GM23338 (cell line): ENCODE measurements around the gene TPH2. TPM values are rescaled to one million over a fixed set of nuclear protein-coding genes. Genes with fewer than 3 reads are reported as not detected.

Experiments used
- ATAC-seq: fragments of 200-7000 bp; cut with Tn5 transposase; 3 replicates; pipeline ENCODE4 v1.9.1; 2020
- DNase-seq: peaks from one replicate; pipeline ENCODE4 v3.0.0-alpha.2; 2015; ENCODE audit warnings: low spot score
- H2AFZ ChIP-seq: fragments of 200-600 bp; sonication (generic); 2 replicates; pipeline ENCODE4 v1.8.0; 2016; ENCODE audit warnings: antibody characterized with exemption, mild to moderate bottlenecking, moderate library complexity
- H3F3A ChIP-seq: fragments of 200-600 bp; sonication (generic); replicated peaks from 2 replicates; pipeline ENCODE4 v1.8.0; 2017; ENCODE audit warnings: antibody characterized with exemption, mixed run types, low read depth
- H3K27ac ChIP-seq: fragments of 200-600 bp; sonication (generic); 2 replicates; pipeline ENCODE4 v1.6.1; 2016; ENCODE audit warnings: low read depth
- H3K27me3 ChIP-seq: fragments of 200-600 bp; sonication (generic); 2 replicates; pipeline ENCODE4 v1.8.0; 2016; ENCODE audit warnings: mild to moderate bottlenecking, mixed run types, moderate library complexity; ENCODE audit not compliant: insufficient read depth
- H3K36me3 ChIP-seq: fragments of 200-600 bp; sonication (generic); 2 replicates; pipeline ENCODE4 v1.8.0; 2016; ENCODE audit warnings: mild to moderate bottlenecking; ENCODE audit not compliant: insufficient read depth
- H3K4me1 ChIP-seq: fragments of 200-600 bp; sonication (generic); 2 replicates; pipeline ENCODE4 v1.8.0; 2016; ENCODE audit warnings: mild to moderate bottlenecking, moderate library complexity; ENCODE audit not compliant: insufficient read depth
- H3K4me2 ChIP-seq: fragments of 200-600 bp; sonication (generic); 2 replicates; pipeline ENCODE4 v1.7.1; 2017; ENCODE audit warnings: mixed run types
- H3K4me3 ChIP-seq: fragments of 200-600 bp; sonication (generic); 2 replicates; pipeline ENCODE4 v1.6.1; 2016; ENCODE audit warnings: mixed run types
- H3K79me2 ChIP-seq: fragments of 200-600 bp; sonication (generic); replicated peaks from 2 replicates; pipeline ENCODE4 v1.8.0; 2017; ENCODE audit warnings: mild to moderate bottlenecking; ENCODE audit not compliant: insufficient read depth
- H3K9me2 ChIP-seq: fragments of 200-600 bp; sonication (generic); 2 replicates; pipeline ENCODE4 v1.8.0; 2017; ENCODE audit not compliant: insufficient read depth
- H4K20me1 ChIP-seq: fragments of 200-600 bp; sonication (generic); replicated peaks from 2 replicates; pipeline ENCODE4 v1.8.0; 2017; ENCODE audit warnings: mild to moderate bottlenecking; ENCODE audit not compliant: insufficient read depth
- H3K27ac Mint-ChIP-seq: 2 replicates; pipeline ENCODE4 v1.8.0; 2020; ENCODE audit warnings: inconsistent platforms, mild to moderate bottlenecking, moderate library complexity, mixed read lengths
- H3K27me3 Mint-ChIP-seq: 3 replicates; pipeline ENCODE4 v1.8.0; 2022; ENCODE audit warnings: low read depth, mild to moderate bottlenecking, moderate library complexity, mixed read lengths, inconsistent platforms; ENCODE audit not compliant: insufficient read depth, poor library complexity
- H3K36me3 Mint-ChIP-seq: 3 replicates; pipeline ENCODE4 v1.8.0; 2021; ENCODE audit warnings: low read depth, mild to moderate bottlenecking, inconsistent platforms, moderate library complexity, mixed read lengths
- H3K4me1 Mint-ChIP-seq: 3 replicates; pipeline ENCODE4 v1.8.0; 2020; ENCODE audit warnings: mild to moderate bottlenecking, inconsistent platforms, mixed read lengths
- H3K4me3 Mint-ChIP-seq: 3 replicates; pipeline ENCODE4 v1.8.0; 2021; ENCODE audit warnings: moderate library complexity, mild to moderate bottlenecking, inconsistent platforms, mixed read lengths
- H3K9me3 Mint-ChIP-seq: 3 replicates; pipeline ENCODE4 v1.8.0; 2020; ENCODE audit warnings: moderate library complexity, mild to moderate bottlenecking, inconsistent platforms, mixed read lengths
- CREB1 ChIP-seq: fragments of 250-450 bp; sonication (Bioruptor Pico); IDR thresholded peaks from 2 replicates; pipeline ENCODE4 v1.5.0; 2020; ENCODE audit warnings: low read depth, mild to moderate bottlenecking, moderate library complexity
- EZH2 ChIP-seq: fragments of 200-600 bp; sonication (generic); IDR thresholded peaks from one replicate; pipeline ENCODE4 v1.8.0; 2017; ENCODE audit warnings: antibody characterized with exemption, mild to moderate bottlenecking, low read depth; ENCODE audit not compliant: unreplicated experiment
- EZH2phosphoT487 ChIP-seq: fragments of 200-600 bp; sonication (generic); IDR thresholded peaks from one replicate; pipeline ENCODE4 v1.8.1; 2018; ENCODE audit warnings: antibody characterized with exemption; ENCODE audit not compliant: unreplicated experiment
- NANOG ChIP-seq: IDR thresholded peaks from 2 replicates; pipeline ENCODE4 v1.6.1; 2016; ENCODE audit warnings: antibody characterized with exemption, borderline replicate concordance
- POLR2AphosphoS5 ChIP-seq: IDR thresholded peaks from 2 replicates; pipeline ENCODE4 v1.6.1; 2016; ENCODE audit warnings: antibody characterized with exemption, low read depth
- STAT1 ChIP-seq: IDR thresholded peaks from one replicate; pipeline ENCODE4 v1.6.1; 2016; ENCODE audit warnings: antibody characterized with exemption; ENCODE audit not compliant: unreplicated experiment
- ZNF114 ChIP-seq: fragments of 250-450 bp; sonication (Bioruptor Pico); IDR thresholded peaks from 2 replicates; pipeline ENCODE4 v1.5.0; 2020; ENCODE audit warnings: mild to moderate bottlenecking, moderate library complexity
- ZNF331 ChIP-seq: fragments of 250-450 bp; sonication (Bioruptor Pico); IDR thresholded peaks from 2 replicates; pipeline ENCODE4 v1.5.0; 2020; ENCODE audit warnings: low read depth, mild to moderate bottlenecking, moderate library complexity
- polyA plus RNA-seq: library from polyadenylated mRNA; unstranded; fragments of >200 nt; fragmentation: Nextera tagmentation; extraction: Ambion mirVana; gene quantifications from 2 replicates; pipeline ENCODE4 v1.2.1, GENCODE V29; 2016
- total RNA-seq: library from RNA; depleted of rRNA; stranded (reverse); fragments of >200 nt; shearing (Covaris generic); gene quantifications from 2 replicates; pipeline ENCODE4 v1.2.3, GENCODE V29; 2014
- TF ChIP-seq, protein P1 (sequence below): IDR thresholded peaks from one replicate; pipeline ENCODE4 v1.6.1; 2018; ENCODE audit warnings: antibody characterized with exemption; ENCODE audit not compliant: unreplicated experiment
- TF ChIP-seq, protein P2 (sequence below), 2 experiments: fragments of 200-600 bp in 1 of 2; sonication (generic) in 1 of 2; conservative IDR thresholded peaks; 2 replicates each; pipeline versions ENCODE4 v1.5.1 to v1.6.1; 2016 to 2017; ENCODE audit warnings: antibody characterized with exemption in 2 of 2, low read depth in 2 of 2, mild to moderate bottlenecking in 2 of 2, moderate library complexity in 1 of 2
- TF ChIP-seq, protein P3 (sequence below): IDR thresholded peaks from 2 replicates; pipeline ENCODE4 v1.6.1; 2016; ENCODE audit warnings: antibody characterized with exemption
- TF ChIP-seq, protein P4 (sequence below): fragments of 250-450 bp; sonication (Bioruptor Pico); IDR thresholded peaks from 2 replicates; pipeline ENCODE4 v1.5.0; 2020; ENCODE audit warnings: mild to moderate bottlenecking, moderate library complexity

Gene TPH2
- total and polyA plus RNA-seq, 2 experiments from 2014 or later = 0.94 to 1.4 TPM

DNA sequence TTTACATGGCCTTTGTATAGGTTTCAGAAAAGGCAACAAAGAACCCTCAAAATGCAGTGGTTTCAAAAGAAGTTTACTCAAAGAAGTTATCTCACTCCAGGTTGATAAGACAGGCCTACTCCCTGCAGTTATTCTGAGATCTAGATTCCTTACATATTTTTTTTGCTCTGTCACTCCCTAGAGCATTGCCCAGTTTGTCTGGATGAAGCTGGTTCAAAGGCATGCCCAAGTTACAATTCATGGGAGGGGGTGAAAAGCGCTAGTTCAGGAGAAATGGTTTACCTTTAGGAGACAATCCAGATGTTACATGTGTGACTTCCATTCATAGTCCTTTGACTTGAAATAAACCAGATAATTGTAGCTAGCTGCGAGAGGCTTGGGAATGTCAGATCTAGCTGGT lies 115.0 kb downstream of the TPH2 start:
- Histone ChIP-seq H3K27me3 (no peaks in the 10 kb centered on the region), H2AFZ (no peak overlapping the region), H3K4me2 (no peak overlapping the region), H3K36me3 (no peaks in the 10 kb centered on the region), H3K79me2 (no peaks in the 10 kb centered on the region), H3K27ac (no peak overlapping the region), H4K20me1 (no peaks in the 10 kb centered on the region), H3F3A (no peaks in the 10 kb centered on the region), H3K9me2 (peaks cover 7% of the 10 kb centered on the region; the same call in 1 of the 2 replicates), H3K4me3 (no peak overlapping the region), H3K4me1 (no peaks in the 10 kb centered on the region)
- Mint-ChIP-seq H3K36me3 (no peaks in the 10 kb centered on the region), H3K27ac (no peak overlapping the region), H3K4me1 (no peaks in the 10 kb centered on the region), H3K4me3 (no peak overlapping the region), H3K27me3 (no peaks in the 10 kb centered on the region), H3K9me3 (no peaks in the 10 kb centered on the region)
- DNase-seq (no peak), ATAC-seq (no peak)
- TF ChIP-seq NANOG (no peak), POLR2AphosphoS5 (no peak), STAT1 (no peak), EZH2phosphoT487 (no peak), ZNF114 (CRISPR knock-in tag) (no peak), ZNF331 (CRISPR knock-in tag) (no peak), EZH2 (no peak), CREB1 (no peak)
- TF ChIP-seq, protein P1, sequence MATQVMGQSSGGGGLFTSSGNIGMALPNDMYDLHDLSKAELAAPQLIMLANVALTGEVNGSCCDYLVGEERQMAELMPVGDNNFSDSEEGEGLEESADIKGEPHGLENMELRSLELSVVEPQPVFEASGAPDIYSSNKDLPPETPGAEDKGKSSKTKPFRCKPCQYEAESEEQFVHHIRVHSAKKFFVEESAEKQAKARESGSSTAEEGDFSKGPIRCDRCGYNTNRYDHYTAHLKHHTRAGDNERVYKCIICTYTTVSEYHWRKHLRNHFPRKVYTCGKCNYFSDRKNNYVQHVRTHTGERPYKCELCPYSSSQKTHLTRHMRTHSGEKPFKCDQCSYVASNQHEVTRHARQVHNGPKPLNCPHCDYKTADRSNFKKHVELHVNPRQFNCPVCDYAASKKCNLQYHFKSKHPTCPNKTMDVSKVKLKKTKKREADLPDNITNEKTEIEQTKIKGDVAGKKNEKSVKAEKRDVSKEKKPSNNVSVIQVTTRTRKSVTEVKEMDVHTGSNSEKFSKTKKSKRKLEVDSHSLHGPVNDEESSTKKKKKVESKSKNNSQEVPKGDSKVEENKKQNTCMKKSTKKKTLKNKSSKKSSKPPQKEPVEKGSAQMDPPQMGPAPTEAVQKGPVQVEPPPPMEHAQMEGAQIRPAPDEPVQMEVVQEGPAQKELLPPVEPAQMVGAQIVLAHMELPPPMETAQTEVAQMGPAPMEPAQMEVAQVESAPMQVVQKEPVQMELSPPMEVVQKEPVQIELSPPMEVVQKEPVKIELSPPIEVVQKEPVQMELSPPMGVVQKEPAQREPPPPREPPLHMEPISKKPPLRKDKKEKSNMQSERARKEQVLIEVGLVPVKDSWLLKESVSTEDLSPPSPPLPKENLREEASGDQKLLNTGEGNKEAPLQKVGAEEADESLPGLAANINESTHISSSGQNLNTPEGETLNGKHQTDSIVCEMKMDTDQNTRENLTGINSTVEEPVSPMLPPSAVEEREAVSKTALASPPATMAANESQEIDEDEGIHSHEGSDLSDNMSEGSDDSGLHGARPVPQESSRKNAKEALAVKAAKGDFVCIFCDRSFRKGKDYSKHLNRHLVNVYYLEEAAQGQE = no peak
- TF ChIP-seq, protein P2, sequence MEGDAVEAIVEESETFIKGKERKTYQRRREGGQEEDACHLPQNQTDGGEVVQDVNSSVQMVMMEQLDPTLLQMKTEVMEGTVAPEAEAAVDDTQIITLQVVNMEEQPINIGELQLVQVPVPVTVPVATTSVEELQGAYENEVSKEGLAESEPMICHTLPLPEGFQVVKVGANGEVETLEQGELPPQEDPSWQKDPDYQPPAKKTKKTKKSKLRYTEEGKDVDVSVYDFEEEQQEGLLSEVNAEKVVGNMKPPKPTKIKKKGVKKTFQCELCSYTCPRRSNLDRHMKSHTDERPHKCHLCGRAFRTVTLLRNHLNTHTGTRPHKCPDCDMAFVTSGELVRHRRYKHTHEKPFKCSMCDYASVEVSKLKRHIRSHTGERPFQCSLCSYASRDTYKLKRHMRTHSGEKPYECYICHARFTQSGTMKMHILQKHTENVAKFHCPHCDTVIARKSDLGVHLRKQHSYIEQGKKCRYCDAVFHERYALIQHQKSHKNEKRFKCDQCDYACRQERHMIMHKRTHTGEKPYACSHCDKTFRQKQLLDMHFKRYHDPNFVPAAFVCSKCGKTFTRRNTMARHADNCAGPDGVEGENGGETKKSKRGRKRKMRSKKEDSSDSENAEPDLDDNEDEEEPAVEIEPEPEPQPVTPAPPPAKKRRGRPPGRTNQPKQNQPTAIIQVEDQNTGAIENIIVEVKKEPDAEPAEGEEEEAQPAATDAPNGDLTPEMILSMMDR (conservative IDR thresholded peaks at IDR 0.05; ENCODE audit: low read depth in 2 of 2) = no peak
- TF ChIP-seq, protein P3, sequence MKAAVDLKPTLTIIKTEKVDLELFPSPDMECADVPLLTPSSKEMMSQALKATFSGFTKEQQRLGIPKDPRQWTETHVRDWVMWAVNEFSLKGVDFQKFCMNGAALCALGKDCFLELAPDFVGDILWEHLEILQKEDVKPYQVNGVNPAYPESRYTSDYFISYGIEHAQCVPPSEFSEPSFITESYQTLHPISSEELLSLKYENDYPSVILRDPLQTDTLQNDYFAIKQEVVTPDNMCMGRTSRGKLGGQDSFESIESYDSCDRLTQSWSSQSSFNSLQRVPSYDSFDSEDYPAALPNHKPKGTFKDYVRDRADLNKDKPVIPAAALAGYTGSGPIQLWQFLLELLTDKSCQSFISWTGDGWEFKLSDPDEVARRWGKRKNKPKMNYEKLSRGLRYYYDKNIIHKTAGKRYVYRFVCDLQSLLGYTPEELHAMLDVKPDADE = no peak
- TF ChIP-seq, protein P4, sequence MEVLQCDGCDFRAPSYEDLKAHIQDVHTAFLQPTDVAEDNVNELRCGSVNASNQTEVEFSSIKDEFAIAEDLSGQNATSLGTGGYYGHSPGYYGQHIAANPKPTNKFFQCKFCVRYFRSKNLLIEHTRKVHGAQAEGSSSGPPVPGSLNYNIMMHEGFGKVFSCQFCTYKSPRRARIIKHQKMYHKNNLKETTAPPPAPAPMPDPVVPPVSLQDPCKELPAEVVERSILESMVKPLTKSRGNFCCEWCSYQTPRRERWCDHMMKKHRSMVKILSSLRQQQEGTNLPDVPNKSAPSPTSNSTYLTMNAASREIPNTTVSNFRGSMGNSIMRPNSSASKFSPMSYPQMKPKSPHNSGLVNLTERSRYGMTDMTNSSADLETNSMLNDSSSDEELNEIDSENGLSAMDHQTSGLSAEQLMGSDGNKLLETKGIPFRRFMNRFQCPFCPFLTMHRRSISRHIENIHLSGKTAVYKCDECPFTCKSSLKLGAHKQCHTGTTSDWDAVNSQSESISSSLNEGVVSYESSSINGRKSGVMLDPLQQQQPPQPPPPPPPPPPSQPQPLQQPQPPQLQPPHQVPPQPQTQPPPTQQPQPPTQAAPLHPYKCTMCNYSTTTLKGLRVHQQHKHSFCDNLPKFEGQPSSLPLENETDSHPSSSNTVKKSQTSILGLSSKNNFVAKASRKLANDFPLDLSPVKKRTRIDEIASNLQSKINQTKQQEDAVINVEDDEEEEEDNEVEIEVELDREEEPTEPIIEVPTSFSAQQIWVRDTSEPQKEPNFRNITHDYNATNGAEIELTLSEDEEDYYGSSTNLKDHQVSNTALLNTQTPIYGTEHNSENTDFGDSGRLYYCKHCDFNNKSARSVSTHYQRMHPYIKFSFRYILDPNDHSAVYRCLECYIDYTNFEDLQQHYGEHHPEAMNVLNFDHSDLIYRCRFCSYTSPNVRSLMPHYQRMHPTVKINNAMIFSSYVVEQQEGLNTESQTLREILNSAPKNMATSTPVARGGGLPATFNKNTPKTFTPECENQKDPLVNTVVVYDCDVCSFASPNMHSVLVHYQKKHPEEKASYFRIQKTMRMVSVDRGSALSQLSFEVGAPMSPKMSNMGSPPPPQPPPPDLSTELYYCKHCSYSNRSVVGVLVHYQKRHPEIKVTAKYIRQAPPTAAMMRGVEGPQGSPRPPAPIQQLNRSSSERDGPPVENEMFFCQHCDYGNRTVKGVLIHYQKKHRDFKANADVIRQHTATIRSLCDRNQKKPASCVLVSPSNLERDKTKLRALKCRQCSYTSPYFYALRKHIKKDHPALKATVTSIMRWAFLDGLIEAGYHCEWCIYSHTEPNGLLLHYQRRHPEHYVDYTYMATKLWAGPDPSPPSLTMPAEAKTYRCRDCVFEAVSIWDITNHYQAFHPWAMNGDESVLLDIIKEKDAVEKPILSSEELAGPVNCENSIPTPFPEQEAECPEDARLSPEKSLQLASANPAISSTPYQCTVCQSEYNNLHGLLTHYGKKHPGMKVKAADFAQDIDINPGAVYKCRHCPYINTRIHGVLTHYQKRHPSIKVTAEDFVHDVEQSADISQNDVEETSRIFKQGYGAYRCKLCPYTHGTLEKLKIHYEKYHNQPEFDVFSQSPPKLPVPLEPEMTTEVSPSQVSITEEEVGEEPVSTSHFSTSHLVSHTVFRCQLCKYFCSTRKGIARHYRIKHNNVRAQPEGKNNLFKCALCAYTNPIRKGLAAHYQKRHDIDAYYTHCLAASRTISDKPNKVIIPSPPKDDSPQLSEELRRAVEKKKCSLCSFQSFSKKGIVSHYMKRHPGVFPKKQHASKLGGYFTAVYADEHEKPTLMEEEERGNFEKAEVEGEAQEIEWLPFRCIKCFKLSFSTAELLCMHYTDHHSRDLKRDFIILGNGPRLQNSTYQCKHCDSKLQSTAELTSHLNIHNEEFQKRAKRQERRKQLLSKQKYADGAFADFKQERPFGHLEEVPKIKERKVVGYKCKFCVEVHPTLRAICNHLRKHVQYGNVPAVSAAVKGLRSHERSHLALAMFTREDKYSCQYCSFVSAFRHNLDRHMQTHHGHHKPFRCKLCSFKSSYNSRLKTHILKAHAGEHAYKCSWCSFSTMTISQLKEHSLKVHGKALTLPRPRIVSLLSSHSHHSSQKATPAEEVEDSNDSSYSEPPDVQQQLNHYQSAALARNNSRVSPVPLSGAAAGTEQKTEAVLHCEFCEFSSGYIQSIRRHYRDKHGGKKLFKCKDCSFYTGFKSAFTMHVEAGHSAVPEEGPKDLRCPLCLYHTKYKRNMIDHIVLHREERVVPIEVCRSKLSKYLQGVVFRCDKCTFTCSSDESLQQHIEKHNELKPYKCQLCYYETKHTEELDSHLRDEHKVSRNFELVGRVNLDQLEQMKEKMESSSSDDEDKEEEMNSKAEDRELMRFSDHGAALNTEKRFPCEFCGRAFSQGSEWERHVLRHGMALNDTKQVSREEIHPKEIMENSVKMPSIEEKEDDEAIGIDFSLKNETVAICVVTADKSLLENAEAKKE (CRISPR knock-in tag) = no peak
